COR-L47 (cell line): ENCODE data around the gene TNS2.
A peak's percentile ranks its signal among the peaks of the same experiment; 100 is the strongest.

Experiments used
- DNase-seq: peaks from one replicate; lab custom pipeline; 2025; lab: John Stamatoyannopoulos, UW

TNS2 gene

DNA sequence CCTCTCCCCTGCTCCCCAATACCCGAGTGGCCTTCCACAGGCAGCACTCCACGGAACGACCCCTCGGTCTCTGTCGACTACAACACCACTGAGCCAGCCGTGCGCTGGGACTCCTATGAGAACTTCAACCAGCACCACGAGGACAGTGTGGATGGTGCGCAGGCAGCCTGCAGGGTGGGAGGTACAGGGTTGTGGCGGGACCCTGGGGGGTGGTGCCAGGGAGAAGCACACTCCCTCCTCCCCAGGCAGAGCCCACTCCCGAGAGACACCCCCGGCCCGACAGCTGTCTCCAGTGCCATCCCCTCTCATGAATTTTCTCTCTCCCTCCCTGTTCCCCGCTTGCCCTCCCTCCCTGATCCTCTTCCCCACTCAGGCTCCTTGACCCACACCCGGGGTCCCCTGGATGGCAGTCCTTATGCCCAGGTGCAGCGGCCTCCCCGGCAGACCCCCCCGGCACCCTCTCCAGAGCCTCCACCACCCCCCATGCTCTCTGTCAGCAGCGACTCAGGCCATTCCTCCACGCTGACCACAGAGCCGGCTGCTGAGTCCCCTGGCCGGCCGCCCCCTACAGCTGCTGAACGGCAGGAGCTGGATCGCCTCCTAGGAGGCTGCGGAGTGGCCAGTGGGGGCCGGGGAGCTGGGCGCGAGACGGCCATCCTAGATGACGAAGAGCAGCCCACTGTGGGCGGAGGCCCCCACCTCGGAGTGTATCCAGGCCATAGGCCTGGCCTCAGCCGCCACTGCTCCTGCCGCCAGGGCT lies 9.0 kb downstream of the TNS2 start:
- no peak for DNase-seq

DNA sequence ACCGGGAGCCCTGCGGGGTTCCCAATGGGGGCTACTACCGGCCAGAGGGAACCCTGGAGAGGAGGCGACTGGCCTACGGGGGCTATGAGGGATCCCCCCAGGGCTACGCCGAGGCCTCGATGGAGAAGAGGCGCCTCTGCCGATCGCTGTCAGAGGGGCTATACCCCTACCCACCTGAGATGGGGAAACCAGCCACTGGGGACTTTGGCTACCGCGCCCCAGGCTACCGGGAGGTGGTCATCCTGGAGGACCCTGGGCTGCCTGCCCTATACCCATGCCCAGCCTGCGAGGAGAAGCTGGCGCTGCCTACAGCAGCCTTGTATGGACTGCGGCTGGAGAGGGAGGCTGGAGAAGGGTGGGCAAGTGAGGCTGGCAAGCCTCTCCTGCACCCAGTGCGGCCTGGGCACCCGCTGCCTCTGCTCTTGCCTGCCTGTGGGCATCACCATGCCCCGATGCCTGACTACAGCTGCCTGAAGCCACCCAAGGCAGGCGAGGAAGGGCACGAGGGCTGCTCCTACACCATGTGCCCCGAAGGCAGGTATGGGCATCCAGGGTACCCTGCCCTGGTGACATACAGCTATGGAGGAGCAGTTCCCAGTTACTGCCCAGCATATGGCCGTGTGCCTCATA lies 9.7 kb downstream of the TNS2 start:
- no peak for DNase-seq

DNA sequence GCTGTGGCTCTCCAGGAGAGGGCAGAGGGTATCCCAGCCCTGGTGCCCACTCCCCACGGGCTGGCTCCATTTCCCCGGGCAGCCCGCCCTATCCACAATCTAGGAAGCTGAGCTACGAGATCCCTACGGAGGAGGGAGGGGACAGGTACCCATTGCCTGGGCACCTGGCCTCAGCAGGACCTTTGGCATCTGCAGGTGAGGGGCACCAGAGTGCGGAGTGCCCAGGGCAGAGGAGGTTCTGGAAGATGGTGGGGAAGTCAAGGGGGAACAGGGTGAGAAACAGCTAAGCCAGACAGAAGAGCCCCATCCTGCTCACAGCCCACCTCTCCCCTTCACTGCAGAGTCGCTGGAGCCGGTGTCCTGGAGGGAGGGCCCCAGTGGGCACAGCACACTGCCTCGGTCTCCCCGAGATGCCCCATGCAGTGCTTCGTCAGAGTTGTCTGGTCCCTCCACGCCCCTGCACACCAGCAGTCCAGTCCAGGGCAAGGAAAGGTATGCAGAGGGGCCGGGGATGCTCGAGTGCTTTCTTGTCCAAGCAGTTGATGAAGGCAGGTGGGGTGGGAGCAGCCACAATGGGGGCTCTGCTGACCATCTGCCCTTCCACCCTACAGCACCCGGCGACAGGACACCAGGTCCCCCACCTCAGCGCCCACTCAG lies 10.3 kb downstream of the TNS2 start:
- DNase-seq, result no peak

DNA sequence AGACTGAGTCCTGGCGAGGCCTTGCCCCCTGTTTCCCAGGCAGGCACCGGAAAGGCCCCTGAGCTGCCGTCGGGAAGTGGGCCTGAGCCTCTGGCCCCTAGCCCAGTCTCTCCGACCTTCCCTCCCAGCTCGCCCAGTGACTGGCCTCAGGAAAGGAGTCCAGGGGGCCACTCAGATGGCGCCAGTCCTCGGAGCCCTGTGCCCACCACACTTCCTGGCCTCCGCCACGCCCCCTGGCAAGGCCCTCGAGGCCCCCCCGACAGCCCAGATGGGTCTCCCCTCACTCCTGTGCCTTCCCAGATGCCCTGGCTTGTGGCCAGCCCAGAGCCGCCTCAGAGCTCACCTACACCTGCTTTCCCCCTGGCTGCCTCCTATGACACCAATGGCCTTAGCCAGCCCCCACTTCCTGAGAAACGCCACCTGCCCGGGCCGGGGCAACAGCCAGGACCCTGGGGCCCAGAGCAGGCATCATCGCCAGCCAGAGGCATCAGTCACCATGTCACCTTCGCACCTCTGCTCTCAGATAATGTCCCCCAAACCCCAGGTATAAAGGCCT lies 10.9 kb downstream of the TNS2 start:
- DNase-seq, result peak; percentile 53

DNA sequence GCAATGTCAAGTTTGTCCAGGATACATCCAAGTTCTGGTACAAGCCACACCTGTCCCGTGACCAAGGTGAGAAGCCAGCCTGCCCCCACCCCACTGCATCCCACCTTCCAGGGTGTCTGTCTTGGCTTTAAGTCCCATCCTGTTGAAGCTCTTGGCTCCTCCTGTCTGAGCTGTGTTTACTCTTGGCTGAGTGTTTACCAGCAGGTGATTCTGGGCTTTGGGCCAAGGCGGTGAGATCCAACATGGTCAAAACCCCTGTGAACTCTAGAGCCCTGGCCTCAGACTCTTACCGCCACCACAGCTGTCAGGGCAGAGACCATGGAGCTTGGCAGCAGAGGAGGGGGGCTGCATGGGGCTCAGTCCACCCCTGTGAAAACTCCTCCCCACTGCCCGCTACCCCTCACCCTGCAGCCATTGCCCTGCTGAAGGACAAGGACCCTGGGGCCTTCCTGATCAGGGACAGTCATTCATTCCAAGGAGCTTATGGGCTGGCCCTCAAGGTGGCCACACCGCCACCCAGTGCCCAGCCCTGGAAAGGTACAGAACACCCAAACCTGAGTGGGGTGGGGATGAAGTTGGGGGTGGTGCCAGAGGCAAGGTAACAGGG lies 11.6 kb downstream of the TNS2 start:
- DNase-seq, result peak; percentile 88

DNA sequence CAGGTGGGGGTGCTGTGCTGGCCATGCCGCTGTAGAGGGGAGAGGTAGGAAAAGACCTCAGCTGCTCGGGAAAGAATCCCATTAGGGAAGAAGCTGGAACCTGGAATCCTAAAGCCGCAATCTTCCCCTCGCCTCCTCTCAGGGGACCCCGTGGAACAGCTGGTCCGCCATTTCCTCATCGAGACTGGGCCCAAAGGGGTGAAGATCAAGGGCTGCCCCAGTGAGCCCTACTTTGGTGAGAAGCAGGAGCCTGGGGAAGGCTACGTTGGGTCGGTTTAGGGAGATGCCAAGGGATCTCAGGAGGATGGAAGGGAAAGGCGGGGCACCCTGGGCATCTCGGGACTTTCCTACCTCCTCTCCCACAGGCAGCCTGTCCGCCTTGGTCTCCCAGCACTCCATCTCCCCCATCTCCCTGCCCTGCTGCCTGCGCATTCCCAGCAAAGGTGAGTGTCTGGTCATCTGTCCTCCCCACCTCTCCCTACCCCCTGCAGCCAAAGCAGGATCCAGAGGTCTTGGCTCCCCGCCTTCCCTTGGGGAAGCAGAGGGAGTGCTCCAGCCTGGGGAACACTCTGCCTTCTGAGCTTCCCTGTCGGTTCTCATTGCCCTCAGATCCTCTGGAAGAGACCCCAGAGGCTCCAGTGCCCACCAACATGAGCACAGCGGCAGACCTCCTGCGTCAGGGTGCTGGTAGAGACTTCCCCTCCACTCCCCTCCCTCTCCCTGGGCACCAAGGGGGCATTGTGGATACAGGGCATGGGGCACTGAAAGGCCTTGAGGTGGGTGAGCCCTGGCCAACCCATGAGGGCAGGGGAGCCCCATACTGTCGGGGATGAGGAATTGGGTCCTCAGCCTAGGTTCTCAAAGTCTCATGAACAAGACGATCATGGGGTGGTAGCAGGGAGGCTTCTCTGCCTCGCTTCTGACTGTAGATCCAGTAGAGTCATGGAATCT lies 12.4 kb downstream of the TNS2 start:
- DNase-seq, result no peak

DNA sequence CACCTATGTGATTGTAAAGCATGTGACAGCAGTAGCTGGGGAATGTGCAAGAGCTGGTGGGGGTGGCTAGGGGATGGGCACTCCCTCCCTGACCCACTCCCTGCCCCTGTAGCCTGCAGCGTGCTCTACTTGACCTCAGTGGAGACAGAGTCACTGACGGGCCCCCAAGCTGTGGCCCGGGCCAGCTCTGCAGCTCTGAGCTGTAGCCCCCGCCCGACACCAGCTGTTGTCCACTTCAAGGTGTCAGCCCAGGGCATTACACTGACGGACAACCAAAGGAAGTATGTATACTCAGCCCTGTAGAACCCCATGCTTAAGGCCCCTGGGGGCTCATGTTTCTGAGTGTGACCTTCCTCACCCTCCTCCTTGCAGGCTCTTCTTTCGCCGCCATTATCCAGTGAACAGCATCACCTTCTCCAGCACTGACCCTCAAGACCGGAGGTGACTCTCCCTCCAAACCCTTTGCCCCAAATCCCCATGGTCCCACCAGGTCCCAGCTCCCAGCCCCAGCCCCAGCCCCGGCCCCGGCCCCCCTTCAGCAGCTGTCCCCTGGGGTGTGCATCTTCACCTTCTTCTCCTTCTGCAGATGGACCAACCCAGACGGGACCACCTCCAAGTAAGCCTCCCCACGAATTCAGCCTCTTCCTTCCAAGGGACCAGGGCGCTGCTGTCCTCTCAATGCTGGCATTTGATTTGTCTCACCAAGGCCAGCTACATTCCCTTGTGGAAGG lies 13.3 kb downstream of the TNS2 start:
- DNase-seq, result no peak

DNA sequence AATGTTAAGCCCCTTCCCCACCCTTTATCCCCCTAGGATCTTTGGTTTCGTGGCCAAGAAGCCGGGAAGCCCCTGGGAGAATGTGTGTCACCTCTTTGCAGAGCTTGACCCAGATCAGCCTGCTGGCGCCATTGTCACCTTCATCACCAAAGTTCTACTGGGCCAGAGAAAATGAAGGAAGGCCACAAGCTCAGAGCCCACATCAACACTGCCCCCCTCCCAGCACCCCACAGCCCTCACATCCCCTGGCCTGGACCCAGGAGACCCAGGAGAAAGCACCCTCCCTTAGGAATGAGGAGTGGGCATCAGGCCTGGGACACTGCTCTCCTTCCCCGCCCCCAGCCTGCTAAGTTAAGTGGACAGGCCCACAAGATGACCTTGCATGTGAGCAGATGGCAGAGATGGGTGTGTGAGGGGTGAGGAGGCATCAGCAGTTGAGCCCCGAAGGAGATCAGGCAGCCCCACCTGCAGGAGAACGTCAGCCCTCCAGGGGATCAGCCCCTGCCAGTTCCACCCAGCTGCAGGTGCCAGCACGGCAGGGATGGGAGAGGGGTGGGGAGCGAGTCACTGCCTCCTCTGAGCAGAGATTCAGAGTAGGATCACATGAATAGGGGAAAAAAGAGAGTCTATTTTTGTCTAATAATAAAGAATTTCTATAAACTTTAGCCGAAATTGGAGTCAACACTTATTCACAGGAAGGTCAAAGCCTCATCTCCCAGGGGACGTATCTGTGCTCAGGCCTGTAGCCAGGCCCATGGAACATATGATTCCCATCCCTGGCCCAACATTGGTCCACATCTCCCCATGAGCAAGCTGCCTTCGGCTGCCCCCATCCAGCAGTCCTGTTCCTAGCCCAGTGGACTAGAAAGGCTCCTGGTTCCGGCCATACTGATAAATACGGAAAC lies 14.1 kb downstream of the TNS2 start:
- DNase-seq, result peak; percentile 82

DNA sequence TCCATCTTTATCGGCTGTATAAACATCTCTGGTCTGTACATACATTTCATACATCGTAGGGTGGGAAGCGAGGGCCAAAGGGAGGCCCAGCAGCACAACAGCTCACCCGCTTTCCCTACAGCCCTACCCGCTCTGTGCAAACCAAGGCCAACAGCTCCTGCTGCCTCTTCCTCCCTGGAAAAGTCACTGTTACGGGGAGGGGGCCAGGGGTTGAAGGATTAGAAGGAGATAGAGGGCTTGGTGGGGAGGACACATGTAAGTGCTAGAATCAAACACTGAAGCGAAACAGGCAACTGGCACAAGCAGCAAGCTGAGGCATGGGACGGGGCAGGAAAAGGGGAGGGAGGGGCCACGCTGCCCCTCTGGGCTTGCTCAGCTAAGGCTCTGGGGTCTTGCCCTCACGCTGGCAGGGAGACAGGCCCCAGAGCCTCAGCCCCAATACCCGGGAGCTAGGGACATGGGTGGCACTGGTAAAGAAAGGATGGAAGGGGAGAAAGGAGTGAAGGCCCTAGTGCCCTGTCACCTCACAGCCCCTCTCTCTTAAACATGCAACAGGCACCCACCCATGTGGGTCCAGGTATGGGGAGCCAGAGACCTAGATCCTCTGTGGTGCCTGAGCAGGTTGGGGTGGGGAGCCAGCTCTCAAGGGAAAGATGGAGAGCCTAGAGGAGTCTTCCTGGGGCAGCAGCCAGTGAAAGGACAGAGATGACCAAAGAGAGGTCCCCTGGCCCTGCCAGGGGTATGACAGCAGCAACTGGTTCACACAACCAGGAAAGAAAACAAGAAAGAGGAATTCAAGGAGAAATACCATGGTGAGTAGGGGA lies 15.0 kb downstream of the TNS2 start:
- DNase-seq, result no peak

DNA sequence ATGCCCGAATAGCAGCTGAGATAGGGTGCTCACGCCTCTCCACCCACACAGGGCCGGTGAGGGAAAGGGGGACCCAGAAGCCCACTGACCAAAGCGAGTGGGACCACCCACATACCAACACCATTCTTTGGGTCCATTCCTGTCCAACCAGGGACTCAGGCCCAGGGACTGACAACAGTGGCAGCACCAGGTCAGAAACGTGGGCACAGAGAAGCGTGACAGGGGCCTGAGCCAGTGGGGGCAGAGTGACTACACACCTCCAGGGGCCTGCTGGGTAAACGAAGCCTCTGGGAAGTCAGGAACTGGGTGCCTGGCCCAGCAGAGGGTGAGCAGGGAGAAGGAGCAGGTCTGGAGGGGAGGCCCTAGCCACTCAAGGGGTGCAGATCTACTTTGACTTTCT lies 15.6 kb downstream of the TNS2 start:
- no peak for DNase-seq

DNA sequence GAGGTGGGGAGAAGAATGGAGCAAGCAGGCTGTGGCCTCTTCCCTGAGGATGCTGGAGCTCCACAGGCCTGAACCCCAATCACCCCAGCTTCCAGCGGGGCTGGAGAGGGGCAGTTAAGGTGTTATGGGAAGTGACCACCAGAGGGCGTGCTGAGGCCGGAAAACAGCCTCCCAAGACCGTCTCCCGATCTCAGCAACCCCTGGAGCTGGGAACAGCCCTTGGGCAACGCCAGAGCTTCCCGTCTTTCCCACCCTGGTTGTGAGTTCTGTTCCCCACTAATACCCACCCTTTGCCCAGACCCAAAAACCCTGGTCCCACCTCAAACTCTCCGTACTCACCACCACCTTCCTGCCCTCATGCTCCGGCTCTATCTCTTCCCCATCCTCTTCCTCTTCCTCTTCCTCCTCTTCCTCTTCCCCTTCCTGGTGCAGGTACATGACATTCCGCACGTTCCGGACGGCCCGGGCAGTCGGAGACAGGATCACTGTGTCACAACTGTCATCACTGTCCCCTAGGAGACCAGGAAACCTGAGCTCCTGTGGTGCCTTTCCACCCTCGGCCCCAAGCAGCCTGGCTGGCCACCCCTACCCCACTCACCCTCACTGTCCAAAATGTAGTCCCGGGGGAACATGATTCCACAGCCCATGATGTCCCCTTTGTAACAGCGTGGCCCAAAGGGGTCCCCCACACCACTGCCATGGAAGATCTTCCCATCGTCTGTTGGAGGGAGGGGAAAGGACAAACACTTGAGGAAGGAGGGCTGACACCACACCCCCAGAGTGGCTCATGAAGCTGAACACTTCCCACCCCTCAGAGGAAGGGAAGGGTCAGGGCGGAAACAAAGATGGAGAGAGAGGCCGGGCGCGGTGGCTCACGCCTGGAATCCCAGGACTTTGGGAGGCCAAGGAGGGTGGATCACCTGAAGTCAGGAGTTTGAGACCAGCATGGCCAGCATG lies 16.4 kb downstream of the TNS2 start:
- DNase-seq, result peak; percentile 75

DNA sequence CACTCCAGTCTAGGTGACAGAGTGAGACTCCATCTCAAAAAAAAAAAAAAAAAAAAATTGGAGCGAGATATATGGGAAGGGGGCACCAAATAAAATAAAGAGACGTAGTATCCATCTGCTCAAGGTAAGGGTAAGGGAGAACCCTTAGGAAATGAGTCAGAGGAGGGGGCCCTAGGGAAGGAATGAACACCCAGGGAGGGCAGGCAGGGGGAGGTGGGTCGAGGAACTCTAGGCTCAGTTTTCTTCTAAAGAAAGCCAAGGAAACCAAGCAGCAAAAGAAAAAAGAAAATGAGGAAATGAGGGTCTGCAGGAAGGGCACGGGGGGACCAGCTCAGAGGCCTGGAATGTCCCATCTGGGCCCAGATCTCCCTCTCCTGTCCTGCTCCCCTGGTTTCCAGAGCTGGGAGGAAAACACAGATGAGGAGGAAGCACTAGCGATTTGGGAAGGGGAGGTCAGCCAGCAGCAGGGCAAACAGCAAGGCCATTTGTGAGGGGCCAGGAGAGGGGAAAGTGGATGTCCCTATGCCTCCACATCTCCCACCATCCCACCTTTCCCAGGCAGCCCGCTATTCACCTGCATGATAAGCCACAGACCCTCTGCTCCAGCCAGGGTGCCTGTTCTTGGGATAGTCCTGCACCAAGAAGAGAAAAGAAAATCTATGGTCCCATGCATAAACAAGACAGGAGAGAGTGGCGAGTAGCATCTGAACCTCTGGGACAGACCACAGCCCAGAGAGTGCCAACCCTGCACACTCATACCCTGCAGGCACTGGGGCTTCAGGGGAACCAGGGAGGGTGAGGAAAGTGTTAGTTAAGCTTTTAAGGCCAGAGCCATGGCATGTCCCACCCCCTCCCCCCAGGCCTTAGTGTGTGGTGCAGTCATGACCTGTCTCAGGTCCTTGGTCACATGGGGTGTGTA lies 17.5 kb downstream of the TNS2 start:
- DNase-seq, result no peak

DNA sequence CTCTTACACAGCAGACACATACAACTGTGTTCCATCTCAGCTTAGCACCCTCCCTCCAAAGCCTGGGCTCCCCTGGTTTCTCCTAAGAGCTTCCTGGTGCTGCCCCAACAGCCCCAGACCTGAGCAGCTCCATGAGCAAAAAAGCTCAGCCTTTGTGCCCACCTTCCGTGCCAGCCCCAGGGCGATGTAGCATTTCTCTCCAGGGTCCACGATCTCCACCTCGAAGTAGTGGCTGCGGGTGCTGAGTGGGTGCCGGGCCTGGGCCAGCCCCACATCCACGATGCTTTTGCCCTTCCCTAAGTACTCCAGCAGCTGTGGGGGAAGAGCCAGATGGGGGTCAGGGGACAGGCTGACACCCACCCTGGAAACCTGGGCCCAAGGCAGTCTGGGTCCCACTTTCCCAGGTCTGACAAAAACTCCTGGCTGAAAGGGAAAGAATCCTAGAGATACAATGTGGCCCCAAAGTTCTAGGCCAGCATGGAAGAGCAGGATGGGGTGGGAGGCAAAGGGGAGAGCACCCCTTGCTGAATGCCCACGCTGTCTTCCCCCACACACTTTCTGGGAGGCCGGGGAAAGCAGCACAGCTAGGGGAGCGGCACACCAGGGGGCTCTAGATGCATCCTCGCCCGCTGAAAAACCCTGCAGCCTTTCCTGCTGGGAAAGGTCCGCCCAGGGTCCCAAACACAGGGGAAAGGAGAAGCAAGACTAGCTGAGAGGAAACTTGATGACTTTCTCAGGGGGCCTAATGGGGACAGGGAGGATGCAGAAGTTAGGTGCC lies 18.3 kb downstream of the TNS2 start:
- DNase-seq, result no peak

DNA sequence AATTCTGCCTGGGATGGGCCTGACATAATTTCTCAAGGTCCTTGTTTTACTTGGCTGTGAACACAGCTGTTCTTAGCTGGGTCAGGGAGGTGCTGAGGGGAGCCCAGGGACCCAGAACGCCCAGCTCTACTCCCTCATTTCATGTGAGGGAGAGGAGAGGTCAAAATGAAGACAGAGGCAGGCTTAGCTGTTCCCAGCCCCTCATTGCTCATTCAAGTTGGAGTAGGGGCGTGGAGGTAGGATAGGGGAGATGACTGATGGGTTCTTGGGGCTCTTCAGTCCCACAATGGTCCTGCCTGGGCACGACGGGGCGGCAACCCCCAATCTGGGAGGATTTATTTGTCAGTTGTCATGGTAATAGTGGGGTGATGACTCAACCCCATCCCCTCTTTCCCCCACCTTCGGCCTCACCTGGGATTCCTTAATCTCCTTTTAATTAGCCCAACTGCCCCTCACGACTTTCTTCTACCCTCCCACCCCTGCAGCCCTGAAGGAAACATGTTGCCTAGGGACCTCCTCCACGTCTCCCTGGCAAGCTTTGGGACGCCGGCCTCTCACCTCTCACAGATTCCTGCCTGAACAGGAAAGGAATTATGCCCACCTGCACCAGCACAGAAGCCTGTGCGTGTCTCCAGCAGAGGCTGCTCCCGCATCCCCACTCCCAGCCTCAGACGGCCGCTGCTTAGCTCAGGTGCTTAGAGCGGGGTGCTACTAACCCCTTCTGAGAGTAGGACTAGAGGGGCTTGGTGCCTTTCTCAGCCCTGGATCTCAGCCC lies 19.1 kb downstream of the TNS2 start:
- no peak for DNase-seq
